HCT116 (cell line): ENCODE results near the gene ALDH5A1. TPM values are rescaled to one million over a fixed set of nuclear protein-coding genes. Genes with fewer than 3 reads are reported as not detected.

Experiments used
- ATAC-seq: fragments of 200-7000 bp; cut with Tn5 transposase; 2 replicates; pipeline ENCODE4 v1.9.1; 2020; ENCODE audit warnings: mild to moderate bottlenecking, moderate library complexity
- BruUV-seq: library from RNA; stranded (reverse); fragments of 400-500 nt; replicated peaks from 2 replicates; lab custom pipeline; 2021; lab: Mats Ljungman, UMichigan
- CTCF ChIA-PET: fragments of 300-600 bp; sonication (Branson Sonifier 250); formaldehyde crosslinking; loops from one replicate; lab custom pipeline; 2021; ENCODE audit warnings: antibody characterized with exemption; lab: Charles Lee
- POLR2A ChIA-PET: fragments of 300-600, 350-600 bp; sonication (Branson Sonifier 250); formaldehyde crosslinking; loops from one replicate; lab custom pipeline; 2021; ENCODE audit warnings: antibody characterized with exemption; lab: Charles Lee
- RAD21 ChIA-PET, 2 experiments: fragments of 300-600 bp; sonication (Branson Sonifier 250); formaldehyde crosslinking; loops; one replicate each; lab custom pipeline; 2023; ENCODE audit warnings: low total read pairs in 2 of 2; ENCODE audit not compliant: uncharacterized antibody in 2 of 2, unreplicated experiment in 2 of 2, low non-redundant PET in 1 of 2; lab: Charles Lee
- DNase-seq: peaks from one replicate; pipeline ENCODE4 v3.0.0-alpha.2; 2010; ENCODE audit warnings: low read depth, low spot score
- H2AFZ ChIP-seq: fragments of 200-600 bp; shearing (Covaris generic), sonication (generic); 2 replicates; pipeline ENCODE4 v1.6.1; 2017; ENCODE audit warnings: low read depth, mixed run types, mixed read lengths, antibody characterized with exemption, low read length; ENCODE audit not compliant: poor library complexity, severe bottlenecking
- H3K27ac ChIP-seq: 2 replicates; pipeline ENCODE4 v1.5.1; 2012; ENCODE audit warnings: low read depth, low read length
- H3K27me3 ChIP-seq: fragments of 200-600 bp; sonication (generic); 2 replicates; pipeline ENCODE4 v1.6.1; 2016; ENCODE audit warnings: mixed run types, low read length, mixed read lengths; ENCODE audit not compliant: insufficient read depth
- H3K36me3 ChIP-seq, 2 experiments: fragments of 200-500 bp in 1 of 2; fragments of 200-600 bp in 1 of 2; sonication (Bioruptor generic) in 1 of 2; sonication (generic) in 1 of 2; 2 replicates each; pipeline versions ENCODE4 v1.5.1 to v1.6.1; 2014 to 2016; ENCODE audit warnings: low read length in 2 of 2, inconsistent platforms in 1 of 2, mixed read lengths in 1 of 2, mixed run types in 1 of 2; ENCODE audit not compliant: insufficient read depth in 2 of 2, control insufficient read depth in 1 of 2
- H3K4me1 ChIP-seq, 2 experiments: fragments of 200-600 bp in 1 of 2; sonication (generic) in 1 of 2; 2 replicates each; pipeline versions ENCODE4 v1.5.1 to v1.6.1; 2012 to 2017; ENCODE audit warnings: low read length in 2 of 2, inconsistent platforms in 1 of 2, mild to moderate bottlenecking in 1 of 2, mixed read lengths in 1 of 2, mixed run types in 1 of 2, moderate library complexity in 1 of 2; ENCODE audit not compliant: insufficient read depth in 2 of 2, control insufficient read depth in 1 of 2
- H3K4me2 ChIP-seq: fragments of 200-600 bp; sonication (generic); 2 replicates; pipeline ENCODE4 v1.6.1; 2017; ENCODE audit warnings: mixed run types, low read length, mixed read lengths
- H3K4me3 ChIP-seq, 2 experiments: fragments of 200-600 bp in 1 of 2; sonication (generic) in 1 of 2; replicated peaks in 1 of 2; 2 replicates each; pipeline ENCODE4 v1.5.1; 2011 to 2016; ENCODE audit warnings: low read length in 2 of 2, control low read depth in 1 of 2, low read depth in 1 of 2, mild to moderate bottlenecking in 1 of 2, mixed read lengths in 1 of 2, mixed run types in 1 of 2
- H3K79me2 ChIP-seq: fragments of 200-600 bp; sonication (generic); 2 replicates; pipeline ENCODE4 v1.6.1; 2017; ENCODE audit warnings: mild to moderate bottlenecking, mixed run types, low read length, moderate library complexity, mixed read lengths; ENCODE audit not compliant: insufficient read depth
- H3K9ac ChIP-seq: fragments of 200-600 bp; sonication (generic); 2 replicates; pipeline ENCODE4 v1.6.1; 2016; ENCODE audit warnings: low read length, mixed read lengths
- H3K9me2 ChIP-seq: fragments of 200-600 bp; sonication (generic), shearing (Covaris generic); 2 replicates; pipeline ENCODE4 v1.6.1; 2017; ENCODE audit warnings: mixed run types, mild to moderate bottlenecking, moderate library complexity; ENCODE audit not compliant: insufficient read depth
- H3K9me3 ChIP-seq, 2 experiments: fragments of 200-500 bp in 1 of 2; fragments of 200-600 bp in 1 of 2; sonication (Bioruptor generic) in 1 of 2; sonication (generic) in 1 of 2; 2 replicates each; pipeline ENCODE4 v1.6.1; 2014 to 2017; ENCODE audit warnings: low read length in 2 of 2, mixed read lengths in 2 of 2, inconsistent platforms in 1 of 2, low read depth in 1 of 2, mild to moderate bottlenecking in 1 of 2, mixed run types in 1 of 2, moderate library complexity in 1 of 2; ENCODE audit not compliant: control insufficient read depth in 1 of 2, insufficient read depth in 1 of 2
- H4K20me1 ChIP-seq: fragments of 200-600 bp; sonication (generic), shearing (Covaris generic); 2 replicates; pipeline ENCODE4 v1.6.1; 2017; ENCODE audit warnings: mixed run types, mild to moderate bottlenecking, moderate library complexity; ENCODE audit not compliant: insufficient read depth
- ATF3 ChIP-seq: IDR thresholded peaks from 2 replicates; pipeline ENCODE4 v1.6.1; 2012
- CBX3 ChIP-seq: IDR thresholded peaks from 2 replicates; pipeline ENCODE4 v1.6.1; 2012; ENCODE audit warnings: low read depth
- CEBPB ChIP-seq: IDR thresholded peaks from 2 replicates; pipeline ENCODE4 v1.6.1; 2012; ENCODE audit warnings: low read depth
- CTCF ChIP-seq, 3 experiments: fragments of 200-600 bp in 1 of 3; sonication (generic) in 1 of 3; IDR thresholded peaks in 2 of 3; conservative IDR thresholded peaks in 1 of 3; 2 replicates each; pipeline ENCODE4 v1.5.1; 2012 to 2017; ENCODE audit warnings: low read depth in 2 of 3, low read length in 2 of 3, antibody characterized with exemption in 1 of 3, borderline replicate concordance in 1 of 3, control low read depth in 1 of 3, mild to moderate bottlenecking in 1 of 3, mixed read lengths in 1 of 3, mixed run types in 1 of 3, moderate library complexity in 1 of 3; ENCODE audit not compliant: insufficient read depth in 1 of 3
- EGR1 ChIP-seq: IDR thresholded peaks from 2 replicates; pipeline ENCODE4 v1.6.1; 2012; ENCODE audit warnings: low read depth
- ELF1 ChIP-seq: IDR thresholded peaks from 2 replicates; pipeline ENCODE4 v1.6.1; 2012; ENCODE audit warnings: low read depth, borderline replicate concordance
- FOSL1 ChIP-seq: IDR thresholded peaks from 2 replicates; pipeline ENCODE4 v1.6.1; 2012; ENCODE audit warnings: low read depth
- JUND ChIP-seq: IDR thresholded peaks from 2 replicates; pipeline ENCODE4 v1.6.1; 2012
- POLR2A ChIP-seq: IDR thresholded peaks from 2 replicates; pipeline ENCODE4 v1.7.0; 2011; ENCODE audit warnings: borderline replicate concordance; ENCODE audit not compliant: insufficient read depth, insufficient read length; ENCODE audit errors: extremely low read depth
- RAD21 ChIP-seq: IDR thresholded peaks from 2 replicates; pipeline ENCODE4 v1.6.1; 2012; ENCODE audit warnings: low read depth, mild to moderate bottlenecking
- SIN3A ChIP-seq: IDR thresholded peaks from 2 replicates; pipeline ENCODE4 v1.6.1; 2012; ENCODE audit warnings: low read depth
- SP1 ChIP-seq: IDR thresholded peaks from 2 replicates; pipeline ENCODE4 v1.6.1; 2012; ENCODE audit warnings: low read depth
- SRF ChIP-seq: IDR thresholded peaks from 2 replicates; pipeline ENCODE4 v1.6.1; 2012; ENCODE audit warnings: low read depth
- TCF7L2 ChIP-seq: IDR thresholded peaks from 2 replicates; pipeline ENCODE4 v1.7.0; 2011; ENCODE audit warnings: borderline replicate concordance, inconsistent platforms; ENCODE audit not compliant: insufficient read depth, insufficient read length; ENCODE audit errors: extremely low read depth
- YY1 ChIP-seq: IDR thresholded peaks from 2 replicates; pipeline ENCODE4 v1.6.1; 2011; ENCODE audit warnings: low read length, low read depth, moderate library complexity, mild to moderate bottlenecking; ENCODE audit not compliant: insufficient replicate concordance; ENCODE audit errors: extremely low read depth
- ZFX ChIP-seq: fragments of 450-650 bp; IDR thresholded peaks from 2 replicates; pipeline ENCODE4 v1.6.1; 2017
- ZNF274 ChIP-seq: fragments of 200-500 bp; sonication (Bioruptor generic); IDR thresholded peaks from 2 replicates; pipeline ENCODE4 v1.6.1; 2014; ENCODE audit warnings: mild to moderate bottlenecking, low read depth, low read length, inconsistent platforms
- intact Hi-C: fragments of 100-400 bp; cut with micrococcal nuclease; formaldehyde crosslinking; loops from 2 replicates; pipeline ENCODE4 v1.10.0; 2022
- total RNA-seq: library from RNA; stranded (reverse); gene quantifications from one replicate; pipeline ENCODE4 v1.2.1, GENCODE V29; 2021; ENCODE audit not compliant: unreplicated experiment
- TF ChIP-seq, protein P1 (sequence below): IDR thresholded peaks from 2 replicates; pipeline ENCODE4 v1.6.1; 2012

Gene ALDH5A1
- total RNA-seq, 1 experiment from 2014 or later, result 10.0 TPM

- H3K36me3 ChIP-seq, result no peaks in the 10 kb centered on the region
- H3K79me2 ChIP-seq, result no peaks in the 10 kb centered on the region
- TF ChIP-seq ZFX, result no peak
- ChIA-PET POLR2A (no interaction called here), RAD21 (interaction anchor here (0.6 kb wide), 2 partner anchors 15 to 245 kb away, joined by 3 read pairs; no protein-coding TSS in a partner anchor), CTCF (interaction anchor here (1.0 to 2.3 kb wide), 4 partner anchors 59 to 495 kb away, joined by 3 to 8 read pairs (median 4); no protein-coding TSS in a partner anchor)
- H3K4me2 ChIP-seq, result no peak overlapping the region
- H3K4me3 ChIP-seq, result no peak overlapping the region
- no peak for DNase-seq
- no peak for ATAC-seq
- intact Hi-C loops, result loop anchor here (10.0 kb wide), 1 partner anchor 492 kb away; no protein-coding TSS in a partner anchor
- H3K9me2 ChIP-seq, result no peaks in the 10 kb centered on the region
- H2AFZ ChIP-seq, result no peak overlapping the region
- H3K9ac ChIP-seq, result no peak overlapping the region
- no peaks in the 10 kb centered on the region for H3K27me3 ChIP-seq
- no peaks in the 10 kb centered on the region for H3K9me3 ChIP-seq
- no peaks in the 10 kb centered on the region for H3K4me1 ChIP-seq
- no peaks in the 10 kb centered on the region for H4K20me1 ChIP-seq
- no peak overlapping the region for H3K27ac ChIP-seq
- no TSS peak for BruUV-seq
Observed at GRCh38 chr6:24522228-24523176, 27.7 kb downstream of the ALDH5A1 start.

DNA sequence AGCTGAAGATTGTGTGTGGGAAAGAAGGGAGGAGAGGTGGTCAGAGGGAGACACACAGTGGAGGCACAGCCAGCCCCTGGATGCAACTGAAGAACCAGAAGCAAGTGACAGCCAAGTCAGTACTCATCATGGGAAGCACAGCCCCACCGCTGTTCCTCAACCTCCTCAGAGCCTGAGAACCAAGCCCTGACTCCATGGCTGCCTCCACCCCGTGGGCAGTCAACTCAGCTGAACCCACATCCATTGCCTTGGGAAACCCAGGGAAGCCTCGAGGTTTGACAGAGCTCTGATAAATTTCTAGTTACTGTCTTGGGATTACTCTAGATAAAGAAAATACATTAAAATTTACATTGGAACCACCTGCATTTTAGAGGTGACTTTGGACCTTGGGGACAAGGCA, 29.6 kb downstream of the ALDH5A1 start:
- Histone ChIP-seq H3K36me3 (no peaks in the 10 kb centered on the region), H3K27ac (no peak overlapping the region), H2AFZ (no peak overlapping the region), H3K4me3 (no peak overlapping the region), H3K9me2 (no peaks in the 10 kb centered on the region), H4K20me1 (no peaks in the 10 kb centered on the region), H3K27me3 (no peaks in the 10 kb centered on the region), H3K79me2 (no peaks in the 10 kb centered on the region), H3K4me2 (no peak overlapping the region), H3K4me1 (no peaks in the 10 kb centered on the region), H3K9me3 (no peaks in the 10 kb centered on the region), H3K9ac (no peak overlapping the region)
- no peak for DNase-seq
- ChIA-PET RAD21 (no interaction called here), CTCF (interaction anchor here (1.0 to 2.3 kb wide), 4 partner anchors 57 to 494 kb away, joined by 3 to 8 read pairs (median 4); no protein-coding TSS in a partner anchor), POLR2A (no interaction called here)
- ATAC-seq, result no peak
- no TSS peak for BruUV-seq
- intact Hi-C loops, result loop anchor here (1.0 to 10.0 kb wide), 3 partner anchors 242 to 546 kb away; no protein-coding TSS in a partner anchor
- no peak for TF ChIP-seq POLR2A
- TF ChIP-seq, protein P1, sequence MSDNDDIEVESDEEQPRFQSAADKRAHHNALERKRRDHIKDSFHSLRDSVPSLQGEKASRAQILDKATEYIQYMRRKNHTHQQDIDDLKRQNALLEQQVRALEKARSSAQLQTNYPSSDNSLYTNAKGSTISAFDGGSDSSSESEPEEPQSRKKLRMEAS, result no peak
- TF ChIP-seq ELF1, result no peak
- TF ChIP-seq CTCF (IDR thresholded peaks at IDR 0.05 in 2 of 3, conservative IDR thresholded peaks at IDR 0.05 in 1 of 3; ENCODE audit: borderline replicate concordance in 1 of 3, insufficient read depth in 1 of 3, low read depth in 2 of 3, low read length in 2 of 3), result no peak
- no peak for TF ChIP-seq ZNF274
- TF ChIP-seq ZFX, result no peak
- no peak for TF ChIP-seq ATF3
- no peak for TF ChIP-seq TCF7L2
- TF ChIP-seq JUND, result no peak
- no peak for TF ChIP-seq RAD21
- no peak for TF ChIP-seq EGR1
- no peak for TF ChIP-seq CEBPB
- TF ChIP-seq SIN3A, result no peak
- TF ChIP-seq CBX3, result no peak
- TF ChIP-seq FOSL1, result no peak
- TF ChIP-seq SRF, result no peak
- no peak for TF ChIP-seq SP1
- no peak for TF ChIP-seq YY1
